HG03159 (cell line): ENCODE results near the gene AGT.
"Not testable (repeated sequence)": the region's sequence is repeated elsewhere in the genome, so short reads cannot be mapped to it uniquely, and the experiment has no call there.

Source experiments
- ATAC-seq: cut with Tn5 transposase; IDR thresholded peaks from one replicate; pipeline ENCODE4 v1.9.1; 2021; ENCODE audit warnings: mild to moderate bottlenecking, moderate library complexity; ENCODE audit not compliant: unreplicated experiment

AGT gene

DNA sequence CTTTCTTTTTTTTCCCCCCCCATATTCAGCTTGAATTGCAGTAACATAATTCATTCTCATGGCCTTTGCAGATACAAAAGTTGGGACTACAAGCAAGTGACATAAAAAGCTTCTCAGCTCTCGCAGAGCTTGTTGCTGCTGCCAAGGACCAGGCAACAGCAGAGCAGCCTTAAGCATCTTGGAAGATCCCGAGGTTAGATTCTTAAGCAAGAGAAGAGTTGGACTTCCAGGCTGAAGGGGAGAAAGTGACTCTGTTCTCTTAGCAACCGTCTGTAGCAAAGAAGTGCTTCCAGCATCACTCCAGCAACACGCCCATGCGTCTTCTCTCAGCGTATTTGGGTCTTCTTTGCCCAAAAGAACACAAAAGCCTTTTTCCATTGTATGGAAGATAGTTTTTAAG, 20.7 kb downstream of the AGT start:
- ATAC-seq, result no peak

DNA sequence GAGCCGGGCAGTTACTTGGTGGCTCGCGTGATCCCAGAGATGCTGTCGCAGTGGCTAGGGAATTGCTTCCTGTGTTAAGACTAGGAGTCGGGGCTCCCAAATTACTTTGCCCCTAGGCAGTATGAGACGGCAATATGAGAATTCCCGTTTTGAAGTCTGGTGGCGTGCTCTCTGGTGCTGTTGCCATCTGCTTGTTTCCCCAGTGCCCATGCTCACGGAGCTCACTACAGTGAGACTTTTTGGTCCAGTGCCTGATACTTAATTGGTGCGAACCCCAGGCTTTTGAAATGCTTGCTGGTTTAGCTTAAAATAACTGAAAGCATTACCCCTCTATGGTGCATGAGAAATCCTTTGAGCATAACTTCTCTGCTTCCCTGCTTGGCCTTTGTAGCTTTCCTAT, 22.3 kb downstream of the AGT start:
- ATAC-seq, result no peak

DNA sequence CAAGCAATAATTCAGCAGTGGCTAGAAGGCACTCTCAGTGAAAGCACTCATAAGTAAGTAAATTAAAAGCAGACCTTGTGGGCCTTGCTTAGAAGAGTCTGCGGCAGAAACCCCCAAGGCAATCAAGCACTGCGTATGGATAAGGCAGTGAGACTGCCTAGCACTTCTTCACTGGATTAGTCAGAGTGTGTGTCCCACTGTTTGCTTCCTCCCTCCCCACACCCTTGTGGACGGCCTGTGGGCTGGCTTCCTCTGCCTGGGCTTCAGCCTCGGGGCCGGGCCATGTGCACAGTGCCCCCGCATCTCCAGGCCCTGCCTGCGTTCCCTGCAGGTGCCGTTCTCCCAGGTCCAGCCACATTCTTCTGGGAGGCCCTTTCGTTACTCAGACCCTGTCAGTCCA, 23.8 kb downstream of the AGT start:
- no peak for ATAC-seq

DNA sequence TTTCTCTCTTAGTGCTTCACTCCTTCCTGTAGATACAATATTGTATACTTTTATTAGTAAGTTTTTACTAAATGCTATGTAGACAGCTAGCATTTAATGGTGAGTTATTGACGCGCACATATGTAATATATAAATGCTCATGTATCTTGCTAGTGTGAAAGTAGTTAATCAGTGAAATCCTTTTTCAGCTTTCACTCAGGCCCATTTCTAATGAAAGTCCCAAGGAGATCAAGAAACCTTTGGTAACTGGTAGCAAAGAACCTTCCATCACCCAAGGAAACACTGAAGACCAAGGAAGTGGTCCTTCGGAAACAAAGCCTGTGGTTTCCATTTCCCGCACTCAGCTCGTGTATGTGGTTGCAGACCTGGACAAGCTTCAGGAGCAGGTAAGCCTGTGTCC, 27.2 kb downstream of the AGT start:
- no peak for ATAC-seq

DNA sequence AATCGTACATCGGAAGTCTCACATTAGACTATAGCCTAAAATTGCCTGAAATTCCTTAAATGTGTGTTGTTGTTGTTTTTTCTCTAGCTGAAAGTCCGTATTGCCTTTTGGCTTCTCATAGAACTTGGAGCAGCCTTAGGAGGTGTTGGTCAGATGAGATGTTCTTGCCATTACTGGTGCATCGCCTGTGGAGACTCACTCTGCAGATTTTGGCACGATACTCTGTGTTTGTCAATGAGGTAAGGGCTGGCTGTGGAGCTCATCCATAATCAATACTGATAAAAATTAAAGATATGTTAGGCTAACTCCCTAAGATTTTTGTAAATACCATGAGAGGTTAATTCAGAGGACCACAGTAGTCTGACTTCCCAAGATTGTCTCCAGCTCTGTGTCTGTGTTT, 28.9 kb downstream of the AGT start:
- no peak for ATAC-seq

DNA sequence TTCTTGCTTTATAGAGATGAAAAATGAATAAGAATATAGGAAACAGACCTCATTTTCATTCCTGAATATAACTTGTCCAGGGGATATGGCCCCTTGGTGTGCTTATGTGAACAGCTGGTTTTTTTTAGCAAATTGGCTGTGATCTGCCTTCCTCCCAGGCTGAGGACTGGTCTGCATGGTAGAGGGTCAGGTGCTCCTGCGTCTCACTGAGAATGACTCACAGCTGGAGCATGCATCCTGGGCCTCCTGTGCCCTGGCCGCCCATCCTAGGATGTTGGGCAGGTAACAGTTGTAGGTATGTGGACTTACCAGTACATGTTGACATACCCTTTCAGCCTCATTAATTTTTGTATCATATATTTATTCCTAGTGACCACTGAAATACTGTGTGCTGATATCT, 29.8 kb downstream of the AGT start:
- no peak for ATAC-seq

DNA sequence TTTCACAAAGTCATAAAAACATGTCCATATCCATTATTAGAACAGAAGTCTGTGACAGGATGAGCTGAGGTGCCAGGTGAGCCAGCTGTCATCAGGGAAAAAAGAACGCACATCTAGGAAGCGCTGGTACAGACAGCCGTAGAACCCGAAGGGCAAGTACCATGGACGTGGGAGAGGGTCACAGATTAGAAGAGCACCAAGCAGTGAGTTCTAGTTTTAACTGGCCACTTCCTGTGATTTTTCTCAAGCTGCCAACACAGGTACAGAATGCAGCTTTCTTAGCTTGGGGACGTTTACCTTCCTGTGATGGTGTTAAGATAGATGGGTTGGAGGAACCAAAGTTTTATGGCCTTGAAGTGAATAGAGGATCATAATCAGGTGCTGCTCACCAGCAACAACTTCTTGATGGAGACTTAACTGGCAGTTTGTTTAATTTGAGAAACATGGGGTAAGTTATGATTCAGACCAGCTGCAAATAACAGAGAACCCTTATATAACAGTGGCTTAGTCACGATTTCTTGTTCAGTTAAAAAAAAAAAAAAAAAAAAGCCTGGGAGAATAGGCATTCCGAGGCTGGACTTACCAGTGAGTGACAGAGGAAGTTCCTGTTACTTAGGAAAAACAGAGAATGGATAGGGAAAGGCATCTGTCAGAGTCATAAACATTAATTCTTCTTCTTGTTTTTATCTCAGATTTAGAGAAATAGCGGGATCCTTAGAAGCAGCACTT, 30.9 kb downstream of the AGT start:
- no peak for ATAC-seq

DNA sequence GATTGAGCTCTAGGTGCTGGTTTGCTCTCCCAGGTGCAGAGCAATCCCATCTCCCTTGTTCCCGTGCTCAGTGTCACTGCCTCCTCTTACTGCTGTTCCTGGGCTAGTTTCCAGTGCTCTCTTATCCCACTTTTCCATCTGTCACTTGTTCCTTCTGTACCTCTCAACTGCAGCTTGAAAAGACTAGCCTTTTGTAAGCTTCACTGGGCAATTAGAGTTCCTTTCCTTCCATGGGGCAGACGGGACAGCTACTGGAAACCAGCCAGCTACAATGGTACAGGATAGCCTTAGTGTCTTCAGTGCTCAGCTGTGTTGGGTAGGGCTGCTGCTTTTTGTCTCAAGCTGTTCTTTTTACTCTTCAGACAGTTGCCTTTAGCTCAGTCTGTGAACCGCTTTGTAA, 31.6 kb downstream of the AGT start:
- ATAC-seq, result no peak

DNA sequence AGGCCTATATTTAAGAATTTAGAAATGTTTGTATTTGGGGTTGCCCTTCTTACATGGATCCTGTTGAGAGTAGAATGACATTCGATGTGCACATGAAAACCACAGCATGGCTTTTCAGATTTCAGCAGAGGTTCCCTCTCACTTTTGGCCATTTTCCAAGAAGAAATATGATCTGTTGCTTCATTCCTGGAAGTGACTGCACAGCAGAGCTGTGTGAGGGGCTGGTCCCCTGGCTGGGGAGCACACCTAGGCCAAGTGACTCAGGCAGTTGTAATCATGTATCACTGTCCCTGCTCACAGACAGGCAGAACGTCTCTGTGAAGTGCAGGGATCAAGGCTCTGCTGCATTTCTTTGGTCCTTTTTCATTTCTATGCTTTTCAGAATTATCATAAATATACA, 32.3 kb downstream of the AGT start:
- ATAC-seq, result no peak

DNA sequence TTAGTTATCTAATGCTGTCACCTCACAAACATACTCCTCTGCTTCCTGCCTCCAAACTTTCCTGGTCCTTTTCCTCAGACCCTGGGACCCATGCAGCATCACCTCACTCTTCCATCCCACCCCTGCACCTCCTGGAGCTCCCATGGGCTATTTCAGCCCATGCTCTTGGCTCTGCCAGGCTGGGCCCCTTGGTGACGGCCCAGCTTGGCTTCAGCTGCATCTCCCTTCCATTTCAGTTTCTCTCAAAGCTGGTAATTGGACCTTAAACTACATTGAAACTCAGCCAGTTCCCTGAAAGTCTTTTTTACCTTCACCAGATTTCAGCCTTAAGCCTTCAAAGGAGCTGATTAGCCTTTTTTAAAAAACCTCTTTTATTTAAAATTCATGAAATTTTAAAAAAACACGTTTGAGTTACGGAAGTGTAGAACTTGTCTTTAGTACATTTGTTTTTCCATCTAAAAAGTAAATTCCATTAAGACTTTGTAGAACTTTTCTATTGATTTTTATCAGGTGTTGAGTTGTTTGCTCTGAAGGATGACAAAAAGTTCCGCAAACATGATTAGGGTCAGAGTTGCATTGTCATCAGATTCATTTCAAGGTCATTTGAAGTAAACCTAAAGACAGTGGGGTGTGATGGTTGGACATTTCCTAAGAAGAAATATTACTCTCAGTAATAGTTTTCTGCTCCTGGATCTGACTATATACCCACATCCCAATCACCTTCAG, 33.5 kb downstream of the AGT start:
- no peak for ATAC-seq

DNA sequence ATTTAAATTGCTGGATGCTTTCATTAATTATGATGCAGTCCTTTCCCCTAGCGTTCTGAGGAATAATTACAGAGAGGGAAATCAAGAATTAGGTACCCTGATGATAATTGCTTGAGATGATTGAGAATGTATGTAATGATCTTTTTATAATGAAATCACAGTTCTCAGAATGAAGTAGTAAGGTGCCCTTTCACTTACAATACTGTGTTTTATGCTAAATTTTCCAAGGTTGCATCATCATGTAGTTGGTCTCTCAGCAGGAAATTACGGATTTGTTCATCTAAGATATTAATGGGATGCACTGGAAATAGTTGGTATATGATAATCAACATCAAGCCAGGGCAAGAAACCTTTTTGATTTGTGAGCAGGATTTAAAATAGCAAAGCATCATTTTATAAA, 34.1 kb downstream of the AGT start:
- ATAC-seq, result no peak

DNA sequence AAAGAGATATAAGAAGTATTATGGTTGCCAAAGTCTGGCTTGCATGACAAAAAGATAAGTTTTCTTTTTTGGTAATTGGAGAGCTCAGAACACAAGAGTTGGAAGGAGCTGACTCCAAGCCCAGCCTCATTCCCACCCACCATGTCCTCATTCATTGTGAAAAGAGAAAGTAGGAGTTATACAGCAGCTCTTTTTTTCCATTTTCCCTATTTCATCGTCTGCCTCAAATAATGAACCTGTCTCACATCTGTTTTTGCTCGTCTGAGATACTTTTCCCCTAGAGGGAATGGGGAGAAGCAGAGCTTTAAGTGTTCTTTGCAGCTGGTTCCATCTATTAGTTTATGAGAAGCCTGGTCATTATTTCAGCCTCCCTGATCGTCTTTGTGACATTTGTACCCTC, 34.7 kb downstream of the AGT start:
- no peak for ATAC-seq

DNA sequence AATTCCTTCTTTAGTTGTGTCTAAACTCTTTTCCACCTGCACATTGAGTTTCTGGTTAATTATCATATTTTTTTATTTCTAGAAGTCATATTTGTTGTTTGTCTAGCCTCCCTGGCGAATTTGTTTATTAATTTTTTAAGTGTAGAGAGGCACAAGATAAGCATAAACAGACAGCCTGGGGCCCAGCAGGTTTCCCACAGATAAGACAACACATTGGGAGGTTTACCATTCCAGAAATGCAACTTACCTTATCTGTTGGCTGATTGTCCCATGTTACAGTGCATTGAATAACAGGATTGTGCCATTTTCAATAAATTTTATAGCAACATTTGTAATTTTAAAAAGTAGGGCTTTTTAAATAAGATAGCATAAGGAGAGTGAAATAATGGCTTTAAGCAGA, 36.7 kb downstream of the AGT start:
- no peak for ATAC-seq

DNA sequence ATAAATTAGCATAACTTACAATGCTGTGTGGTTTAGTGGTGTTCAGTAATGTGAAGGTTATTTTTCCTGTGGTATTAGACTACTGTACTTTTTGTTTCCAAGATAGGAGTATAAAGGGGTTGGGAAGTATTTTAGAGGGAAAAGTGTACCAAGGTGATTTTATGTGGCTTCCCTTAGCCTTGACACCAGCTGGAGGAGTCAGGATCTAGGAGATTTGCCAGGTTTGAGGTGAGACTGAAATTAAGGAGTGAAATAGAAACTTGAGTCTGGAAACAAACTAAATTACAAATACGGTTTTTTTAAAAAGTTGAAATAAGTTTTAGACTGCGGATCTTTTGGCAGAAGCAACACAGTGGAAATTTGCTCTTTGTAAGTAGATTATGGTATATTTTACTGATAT, 39.3 kb downstream of the AGT start:
- ATAC-seq, result no peak

DNA sequence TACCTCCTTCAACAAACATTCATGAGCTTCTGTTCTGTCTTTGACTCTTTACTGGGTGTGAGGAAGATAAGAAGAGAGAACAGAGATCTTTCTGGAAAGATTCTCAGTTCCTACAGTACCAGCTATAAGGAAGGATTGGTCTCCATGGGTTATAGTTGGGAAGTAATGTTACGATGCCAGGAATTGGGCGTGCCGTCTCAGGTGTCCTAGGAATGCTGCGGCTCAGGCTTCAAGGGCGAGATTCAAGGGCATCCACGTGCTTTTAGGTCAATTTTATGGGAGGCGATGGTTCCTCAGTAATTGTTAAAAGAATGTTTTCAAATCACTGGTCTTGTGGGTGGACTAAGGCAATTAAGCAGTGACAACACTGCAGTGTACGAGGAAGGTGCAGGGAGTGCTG, 44.4 kb downstream of the AGT start:
- ATAC-seq, result no peak

DNA sequence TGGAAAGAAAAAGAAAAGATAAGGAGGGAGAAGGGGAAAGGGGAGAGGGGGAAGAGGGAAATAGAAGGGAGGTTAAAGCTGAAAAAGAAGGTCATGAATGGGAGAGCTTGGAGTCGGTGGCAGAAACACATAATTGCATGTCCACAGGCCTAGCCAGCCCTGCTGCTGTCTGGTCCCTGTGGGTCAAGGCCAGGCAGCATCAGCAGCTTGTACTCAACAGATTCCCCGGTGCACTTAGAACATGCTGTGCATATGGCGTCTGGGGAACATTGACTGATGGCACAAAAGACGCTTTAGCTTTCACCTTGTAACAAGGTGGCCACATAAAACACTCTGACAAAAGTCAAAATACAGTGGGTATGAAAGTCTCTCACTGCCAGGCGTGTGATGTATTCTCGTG, 45.7 kb downstream of the AGT start:
- no peak for ATAC-seq

DNA sequence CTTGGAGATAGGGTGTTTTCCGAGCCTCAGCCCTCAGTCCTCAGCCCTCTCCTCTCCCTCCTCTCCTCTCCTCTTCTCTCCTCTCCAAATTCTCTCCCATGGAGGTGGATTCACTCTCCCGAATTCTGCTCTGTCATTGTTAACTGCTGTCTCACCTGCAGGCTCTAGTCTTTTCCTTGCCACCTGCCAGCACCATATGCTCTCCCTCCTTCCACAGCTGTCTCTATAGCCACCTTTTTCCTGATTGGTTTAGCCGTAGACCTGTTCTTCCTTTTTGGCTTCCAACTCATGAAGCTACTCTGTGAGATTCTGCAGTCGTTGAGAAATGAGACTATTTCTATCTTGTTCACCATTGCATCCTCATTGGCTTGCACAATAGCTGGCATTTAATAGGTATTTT, 51.9 kb downstream of the AGT start:
- no peak for ATAC-seq

DNA sequence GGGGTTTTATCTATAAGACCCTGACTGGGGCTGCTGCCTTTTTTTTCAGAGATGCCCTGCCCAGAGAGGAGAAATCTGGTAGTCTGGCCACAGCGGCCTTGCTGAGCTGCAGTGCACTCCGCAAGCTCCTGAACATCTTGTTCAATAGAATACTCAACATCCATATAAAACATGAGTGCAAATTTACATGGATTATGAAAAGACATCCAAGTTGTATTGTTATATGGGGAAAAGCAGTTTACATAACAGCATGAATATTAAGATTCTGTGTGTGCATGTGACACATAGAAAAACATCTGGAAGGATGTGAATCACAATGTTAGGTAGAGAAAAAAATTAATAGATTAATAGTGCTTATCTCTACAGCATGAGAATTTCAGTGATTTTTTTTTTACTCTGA, 55.2 kb downstream of the AGT start:
- no peak for ATAC-seq

DNA sequence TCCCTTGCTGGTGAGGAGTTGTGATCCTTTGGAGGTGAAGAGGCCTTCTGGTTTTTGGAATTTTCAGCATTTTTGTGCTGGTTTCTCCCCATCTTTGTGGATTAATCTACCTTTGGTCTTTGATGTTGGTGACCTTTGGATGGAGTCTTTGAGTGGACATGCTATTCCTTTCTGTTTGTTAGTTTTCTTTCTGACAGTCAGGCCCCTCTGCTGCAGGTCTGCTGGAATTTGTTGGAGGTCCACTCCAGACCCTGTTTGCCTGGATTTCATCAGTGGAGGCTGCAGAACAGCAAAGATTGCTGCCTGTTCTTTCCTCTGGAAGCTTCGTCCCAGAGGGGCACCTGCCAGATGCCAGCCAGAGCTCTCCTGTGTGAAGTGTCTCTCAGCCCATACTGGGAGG, 55.8 kb downstream of the AGT start:
- not testable (repeated sequence) for ATAC-seq

DNA sequence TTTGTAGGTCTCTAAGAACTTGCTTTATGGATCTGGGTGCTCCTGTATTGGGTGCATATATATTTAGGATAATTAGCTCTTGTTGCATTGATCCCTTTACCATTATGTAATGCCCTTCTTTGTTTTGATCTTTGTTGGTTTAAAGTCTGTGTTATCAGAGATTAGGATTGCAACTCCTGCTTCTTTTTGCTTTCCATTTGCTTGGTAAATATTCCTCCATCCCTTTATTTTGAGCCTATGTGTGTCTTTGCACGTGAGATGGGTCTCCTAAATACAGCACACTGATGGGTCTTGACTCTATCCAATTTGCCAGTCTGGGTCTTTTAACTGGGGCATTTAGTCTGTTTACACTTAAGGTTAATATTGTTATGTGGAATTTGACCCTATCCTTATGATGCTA, 57.2 kb downstream of the AGT start:
- not testable (repeated sequence) for ATAC-seq
